OCI-LY7 (cell line): ENCODE results near the gene ALK. TPM values are rescaled to one million over a fixed set of nuclear protein-coding genes. Genes with fewer than 3 reads are reported as not detected.

ENCODE experiments used
- BruUV-seq: library from RNA; stranded (reverse); fragments of 400-500 nt; replicated peaks from 2 replicates; lab custom pipeline; 2021; lab: Mats Ljungman, UMichigan
- CTCF ChIA-PET: fragments of 300-600 bp; sonication (Branson Sonifier 250); formaldehyde crosslinking; loops from one replicate; lab custom pipeline; 2022; ENCODE audit warnings: antibody characterized with exemption; ENCODE audit not compliant: unreplicated experiment; lab: Charles Lee
- POLR2A ChIA-PET: fragments of 300-600 bp; sonication (Branson Sonifier 250); formaldehyde crosslinking; loops from one replicate; lab custom pipeline; 2022; ENCODE audit warnings: antibody characterized with exemption; lab: Charles Lee
- DNase-seq: peaks from one replicate; pipeline ENCODE4 v3.0.0-alpha.2; 2015; ENCODE audit warnings: low spot score
- H2AFZ ChIP-seq: fragments of 200-600 bp; sonication (generic), shearing (Covaris generic); 2 replicates; pipeline ENCODE4 v1.6.1; 2014; ENCODE audit warnings: mild to moderate bottlenecking, antibody characterized with exemption, low read length, moderate library complexity
- H3K27ac ChIP-seq: fragments of 200-600 bp; sonication (generic); 2 replicates; pipeline ENCODE4 v1.5.1; 2014; ENCODE audit warnings: mixed run types, low read depth, mild to moderate bottlenecking, moderate library complexity, low read length, inconsistent platforms; ENCODE audit not compliant: poor library complexity, severe bottlenecking
- H3K36me3 ChIP-seq: fragments of 200-600 bp; sonication (generic); 2 replicates; pipeline ENCODE4 v1.6.1; 2014; ENCODE audit warnings: mild to moderate bottlenecking, antibody characterized with exemption, low read length, moderate library complexity, mixed read lengths; ENCODE audit not compliant: insufficient read depth
- H3K4me1 ChIP-seq: fragments of 200-600 bp; sonication (generic); 2 replicates; pipeline ENCODE4 v1.5.1; 2014; ENCODE audit warnings: mild to moderate bottlenecking, low read length; ENCODE audit not compliant: insufficient read depth, poor library complexity, severe bottlenecking
- H3K4me2 ChIP-seq: fragments of 200-600 bp; sonication (generic); 2 replicates; pipeline ENCODE4 v1.6.1; 2014; ENCODE audit warnings: mild to moderate bottlenecking, low read length
- H3K4me3 ChIP-seq: fragments of 200-600 bp; sonication (generic); 2 replicates; pipeline ENCODE4 v1.5.1; 2014; ENCODE audit warnings: mild to moderate bottlenecking, low read depth, low read length; ENCODE audit not compliant: poor library complexity, severe bottlenecking
- H3K79me2 ChIP-seq: fragments of 200-600 bp; sonication (generic); 2 replicates; pipeline ENCODE4 v1.6.1; 2016; ENCODE audit warnings: low read depth, mild to moderate bottlenecking, low read length, moderate library complexity, mixed read lengths; ENCODE audit not compliant: insufficient read depth
- H3K9me2 ChIP-seq: fragments of 200-600 bp; sonication (generic); 2 replicates; pipeline ENCODE4 v1.6.1; 2016; ENCODE audit warnings: mild to moderate bottlenecking, low read length, mixed read lengths; ENCODE audit not compliant: insufficient read depth
- H3K9me3 ChIP-seq: fragments of 200-600 bp; sonication (generic); 2 replicates; pipeline ENCODE4 v1.6.1; 2014; ENCODE audit warnings: mild to moderate bottlenecking, mixed run types, low read length, mixed read lengths
- H4K20me1 ChIP-seq: fragments of 200-600 bp; sonication (generic); 2 replicates; pipeline ENCODE4 v1.6.1; 2014; ENCODE audit warnings: mild to moderate bottlenecking, antibody characterized with exemption, low read length, moderate library complexity, mixed read lengths; ENCODE audit not compliant: insufficient read depth
- CTCF ChIP-seq: fragments of 200-600 bp; sonication (generic); conservative IDR thresholded peaks from 2 replicates; pipeline ENCODE4 v1.5.1; 2014; ENCODE audit warnings: mild to moderate bottlenecking, antibody characterized with exemption, low read length, moderate library complexity, mixed read lengths
- EZH2phosphoT487 ChIP-seq: fragments of 200-600 bp; sonication (generic); IDR thresholded peaks from 2 replicates; pipeline ENCODE4 v1.6.1; 2018; ENCODE audit warnings: low read depth, borderline replicate concordance, mild to moderate bottlenecking, mixed run types, antibody characterized with exemption, low read length, moderate library complexity, mixed read lengths
- intact Hi-C: fragments of 100-400 bp; cut with micrococcal nuclease; formaldehyde crosslinking; loops from one replicate; pipeline ENCODE4 v1.10.0; 2022; ENCODE audit not compliant: unreplicated experiment
- total RNA-seq, 2 experiments: library from RNA; depleted of rRNA in 1 of 2; stranded (reverse); fragments of >200 nt in 1 of 2; shearing (Covaris generic) in 1 of 2; gene quantifications; 2 replicates each; pipeline ENCODE4 v1.2.3, GENCODE V29; 2014 to 2022

ALK gene
- total RNA-seq, 2 experiments from 2014 or later: 0.09 TPM; not detected in 1

- no peaks in the 10 kb centered on the region for H4K20me1 ChIP-seq
- H3K36me3 ChIP-seq: no peaks in the 10 kb centered on the region
- CTCF ChIA-PET: no interaction called here
- H3K4me1 ChIP-seq: no peaks in the 10 kb centered on the region
- H2AFZ ChIP-seq: no peak overlapping the region
- no peak overlapping the region for H3K27ac ChIP-seq
- BruUV-seq: no TSS peak
- no peak overlapping the region for H3K4me2 ChIP-seq
- intact Hi-C loops: no loop called here
- no peak overlapping the region for H3K4me3 ChIP-seq
- no peak for TF ChIP-seq CTCF
- no peak for TF ChIP-seq EZH2phosphoT487
- H3K9me2 ChIP-seq: no peaks in the 10 kb centered on the region
- no peak for DNase-seq
- POLR2A ChIA-PET: interaction anchor here (0.9 kb wide), 1 partner anchor 10 kb away, joined by 4 read pairs; no protein-coding TSS in a partner anchor
- no peaks in the 10 kb centered on the region for H3K9me3 ChIP-seq
- H3K79me2 ChIP-seq: no peaks in the 10 kb centered on the region
Observed at GRCh38 chr2:29598978-29599377, 322.4 kb downstream of the ALK start.

GRCh38 chr2:29597035-29597434, 324.4 kb downstream of the ALK start:
- Histone ChIP-seq H3K79me2 (no peaks in the 10 kb centered on the region), H3K9me2 (no peaks in the 10 kb centered on the region), H3K4me1 (no peaks in the 10 kb centered on the region), H3K36me3 (no peaks in the 10 kb centered on the region), H2AFZ (no peak overlapping the region), H3K27ac (no peak overlapping the region), H3K9me3 (no peaks in the 10 kb centered on the region), H3K4me3 (no peak overlapping the region), H4K20me1 (no peaks in the 10 kb centered on the region), H3K4me2 (no peak overlapping the region)
- BruUV-seq: no TSS peak
- CTCF ChIA-PET: no interaction called here
- POLR2A ChIA-PET: no interaction called here
- no peak for TF ChIP-seq CTCF
- no peak for TF ChIP-seq EZH2phosphoT487
- no peak for DNase-seq
- intact Hi-C loops: no loop called here

DNA sequence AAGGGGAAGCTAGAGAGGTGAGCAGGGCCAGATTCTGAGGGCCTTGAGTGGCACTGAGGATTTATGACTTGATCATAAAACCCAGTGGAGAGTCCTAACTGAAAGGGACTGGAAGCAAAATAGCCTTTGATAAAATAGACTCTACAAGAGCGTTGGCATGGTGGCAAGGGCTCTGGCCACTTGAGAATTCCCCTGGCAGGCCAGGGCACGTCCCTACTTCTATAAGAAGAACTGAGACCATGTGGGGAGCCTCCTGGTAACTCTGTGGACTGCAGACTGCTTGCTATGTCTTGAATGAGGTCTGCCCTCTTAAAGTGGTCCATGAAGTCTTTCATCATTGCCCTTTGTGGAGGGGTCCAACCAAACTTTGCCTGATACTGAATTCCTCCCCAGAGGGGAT, 324.8 kb downstream of the ALK start:
- Histone ChIP-seq H2AFZ (no peak overlapping the region), H3K9me2 (no peaks in the 10 kb centered on the region), H3K79me2 (no peaks in the 10 kb centered on the region), H3K4me1 (no peaks in the 10 kb centered on the region), H3K27ac (no peak overlapping the region), H4K20me1 (no peaks in the 10 kb centered on the region), H3K4me2 (no peak overlapping the region), H3K4me3 (no peak overlapping the region), H3K36me3 (no peaks in the 10 kb centered on the region), H3K9me3 (no peaks in the 10 kb centered on the region)
- no peak for DNase-seq
- TF ChIP-seq EZH2phosphoT487 (no peak), CTCF (no peak)
- intact Hi-C loops: no loop called here
- BruUV-seq: no TSS peak
- CTCF ChIA-PET: no interaction called here
- POLR2A ChIA-PET: no interaction called here
